ENCODE measurements around the gene PLTP. TPM values are rescaled to one million over a fixed set of nuclear protein-coding genes. Genes with fewer than 3 reads are reported as not detected.

The PLTP gene
- total RNA-seq, 1 experiment from 2014 or later: 4.7 TPM

- TF ChIP-seq ZBTB33 (IDR thresholded peaks at IDR 0.05; ENCODE audit: extremely low read depth, insufficient replicate concordance, low read length): no peak
These were observed 21.6 kb downstream of the PLTP start (continued) for GRCh38 chr20:45890077-45890984.

GRCh38 chr20:45888681-45889080 is 23.3 kb downstream of the PLTP start:
- intact Hi-C loops (cut with micrococcal nuclease): no loop called here
- ATAC-seq: no peak
- POLR2A ChIA-PET: no interaction called here
- no peak for TF ChIP-seq ZBTB33 (IDR thresholded peaks at IDR 0.05; ENCODE audit: extremely low read depth, insufficient replicate concordance, low read length)
- no peak for TF ChIP-seq YY1 (IDR thresholded peaks at IDR 0.05; ENCODE audit: extremely low read depth, insufficient replicate concordance, low read depth, low read length)
- no peak for TF ChIP-seq ZFX (IDR thresholded peaks at IDR 0.05)
- no peak for TF ChIP-seq CEBPB (IDR thresholded peaks at IDR 0.05; ENCODE audit: low read depth)
- TF ChIP-seq FOSL1 (IDR thresholded peaks at IDR 0.05; ENCODE audit: low read depth): no peak
- no peak for TF ChIP-seq POLR2A (IDR thresholded peaks at IDR 0.05; ENCODE audit: borderline replicate concordance, extremely low read depth, insufficient read depth, insufficient read length)
- no peak for TF ChIP-seq EZH2 (IDR thresholded peaks at IDR 0.05)
- TF ChIP-seq SP1 (IDR thresholded peaks at IDR 0.05; ENCODE audit: low read depth): no peak
- no peak for TF ChIP-seq SIN3A (IDR thresholded peaks at IDR 0.05; ENCODE audit: low read depth)
- TF ChIP-seq POLR2AphosphoS5 (IDR thresholded peaks at IDR 0.05; ENCODE audit: low read depth, low read length): no peak
- no peak for TF ChIP-seq EGR1 (IDR thresholded peaks at IDR 0.05; ENCODE audit: low read depth)
- no peak for TF ChIP-seq JUND (IDR thresholded peaks at IDR 0.05)
- no peak for TF ChIP-seq MAX (IDR thresholded peaks at IDR 0.05)
- TF ChIP-seq ZNF274 (IDR thresholded peaks at IDR 0.05; ENCODE audit: low read depth, low read length): no peak
- no peak for TF ChIP-seq SRF (IDR thresholded peaks at IDR 0.05; ENCODE audit: low read depth)
- TF ChIP-seq CTCF (IDR thresholded peaks at IDR 0.05 in 2 of 3, conservative IDR thresholded peaks at IDR 0.05 in 1 of 3; ENCODE audit: borderline replicate concordance in 1 of 3, insufficient read depth in 1 of 3, low read depth in 2 of 3, low read length in 2 of 3): no peak
- TF ChIP-seq ELF1 (IDR thresholded peaks at IDR 0.05; ENCODE audit: borderline replicate concordance, low read depth): no peak
- TF ChIP-seq ATF3 (IDR thresholded peaks at IDR 0.05): no peak
- TF ChIP-seq EZH2phosphoT487 (IDR thresholded peaks at IDR 0.05; ENCODE audit: borderline replicate concordance): no peak

More at GRCh38 chr20:45888681-45889080, 23.3 kb downstream of the PLTP start:
- H3K4me2 ChIP-seq (ENCODE audit: low read length): no peak overlapping the region
- no peaks in the 10 kb centered on the region for H3K27me3 ChIP-seq (ENCODE audit: insufficient read depth, low read length)
- no peaks in the 10 kb centered on the region for H3K9me3 ChIP-seq (ENCODE audit: control insufficient read depth in 1 of 2, insufficient read depth in 1 of 2, low read depth in 1 of 2, low read length in 2 of 2)
- no peak overlapping the region for H3K4me3 ChIP-seq (replicated peaks in 1 of 2; ENCODE audit: low read depth in 1 of 2, low read length in 2 of 2)
- RAD21 ChIA-PET (ENCODE audit: low non-redundant PET in 1 of 2, low total read pairs in 2 of 2, uncharacterized antibody in 2 of 2, unreplicated experiment in 2 of 2): no interaction called here
- peaks cover 3 to 15% of the 10 kb centered on the region in 2 experiments; a peak in 3 of 4 replicates for H3K36me3 ChIP-seq (ENCODE audit: control insufficient read depth in 1 of 2, insufficient read depth in 2 of 2, low read length in 2 of 2)
- H2AFZ ChIP-seq (ENCODE audit: low read depth, low read length, poor library complexity, severe bottlenecking): no peak overlapping the region
- H3K9me2 ChIP-seq (ENCODE audit: insufficient read depth): no peaks in the 10 kb centered on the region
- CTCF ChIA-PET: no interaction called here
- BruUV-seq (replicated peaks): no TSS peak
- H3K27ac ChIP-seq (ENCODE audit: low read depth, low read length): no peak overlapping the region
- DNase-seq (ENCODE audit: low read depth, low spot score): no peak
- peaks cover 7% of the 10 kb centered on the region; the same call in 1 of the 2 replicates for H3K79me2 ChIP-seq (ENCODE audit: insufficient read depth, low read length)
- peaks cover 25 to 37% of the 10 kb centered on the region in 2 experiments for H3K4me1 ChIP-seq (ENCODE audit: control insufficient read depth in 1 of 2, insufficient read depth in 2 of 2, low read length in 2 of 2)
- no peaks in the 10 kb centered on the region for H4K20me1 ChIP-seq (ENCODE audit: insufficient read depth)
- H3K9ac ChIP-seq (ENCODE audit: low read length): no peak overlapping the region

Data from HCT116 (cell line).